Kidney (tissue), 14 donors: ENCODE data around the gene CASQ2. TPM values are rescaled to one million over a fixed set of nuclear protein-coding genes. Genes with fewer than 3 reads are reported as not detected.
A peak's percentile ranks its signal among the peaks of the same experiment; 100 is the strongest.

Experiments used
- DNase-seq, 5 donors: peaks; one replicate each; pipeline ENCODE4 v3.0.0-alpha.2; 2013 to 2020
- FAIRE-seq: peaks from 2 replicates; lab custom pipeline; 2012; peaks lifted over from hg19 to GRCh38; lab: Jason Lieb, UNC
- H3K27ac ChIP-seq, 2 donors: one replicate each; pipeline ENCODE4 v1.7.0; 2013; ENCODE audit warnings: low read depth in 2 of 2, low read length in 2 of 2, inconsistent platforms in 1 of 2
- H3K27me3 ChIP-seq: one replicate; pipeline ENCODE4 v1.7.1; 2013; ENCODE audit warnings: low read length, inconsistent platforms; ENCODE audit not compliant: control insufficient read depth, insufficient read depth
- H3K36me3 ChIP-seq, 3 donors: one replicate each; pipeline versions ENCODE4 v1.7.0 to v1.7.1; 2013; ENCODE audit warnings: low read length in 3 of 3, control low read depth in 1 of 3, inconsistent platforms in 1 of 3; ENCODE audit not compliant: insufficient read depth in 3 of 3, control insufficient read depth in 2 of 3
- H3K4me1 ChIP-seq, 3 donors: one replicate each; pipeline versions ENCODE4 v1.7.0 to v1.7.1; 2013; ENCODE audit warnings: low read length in 3 of 3, inconsistent platforms in 1 of 3, low read depth in 1 of 3; ENCODE audit not compliant: control insufficient read depth in 2 of 3, insufficient read depth in 2 of 3
- H3K4me3 ChIP-seq, 3 donors: one replicate each; pipeline versions ENCODE4 v1.7.0 to v1.8.1; 2013; ENCODE audit warnings: low read length in 3 of 3, control low read depth in 1 of 3, inconsistent platforms in 1 of 3
- H3K9ac ChIP-seq, 3 donors: one replicate each; pipeline versions ENCODE4 v1.7.0 to v1.7.1; 2013; ENCODE audit warnings: low read length in 3 of 3, control low read depth in 1 of 3, inconsistent platforms in 1 of 3
- H3K9me3 ChIP-seq, 3 donors: one replicate each; pipeline versions ENCODE4 v1.7.0 to v1.7.1; 2013; ENCODE audit warnings: low read length in 3 of 3, control low read depth in 1 of 3, inconsistent platforms in 1 of 3; ENCODE audit not compliant: control insufficient read depth in 2 of 3, insufficient read depth in 1 of 3
- CTCF ChIP-seq: IDR thresholded peaks from 3 replicates; pipeline ENCODE4 v1.5.1; 2012; ENCODE audit warnings: mild to moderate bottlenecking, moderate library complexity, borderline replicate concordance; ENCODE audit not compliant: insufficient read depth; ENCODE audit errors: extremely low read depth
- intact Hi-C: fragments of 100-400 bp; cut with DNase I; formaldehyde crosslinking; loops from one replicate; pipeline ENCODE4 v1.11.1; 2022
- polyA plus RNA-seq: library from polyadenylated mRNA; stranded (reverse); fragments of 350-450 nt; fragmentation: Illumina TruSeq; extraction: RNeasy Lipid Tissue Mini Kit (QIAGEN cat#74804); gene quantifications from one replicate; pipeline ENCODE4 v1.2.3, GENCODE V29; 2014; ENCODE audit warnings: low read depth, low replicate concordance; ENCODE audit not compliant: insufficient read depth
- total RNA-seq: library from RNA; stranded (reverse); fragmentation: NEBNext Ultra II Directional; extraction: Animal tissue kit (Norgen Biotek cat#: 25700); gene quantifications from one replicate; pipeline ENCODE4 v1.2.1, GENCODE V29; 2021
- donor health status: control.
- donor health status: control.
- donor health status: control.
- donor health status: control.
- donor health status: control.
- donor health status: DM: yes; HTN: yes; CAD: no.
- donor health status: Normal renal cell carcinoma (clear cell type).

The CASQ2 gene
- total and polyA plus RNA-seq, 2 donors from 2014 or later = 2.3 to 2.6 TPM

GRCh38 chr1:115712911-115713609 lies 55.5 kb downstream of the CASQ2 start:
- H3K4me1 ChIP-seq = peaks cover 0 to 14% (median 13%) of the 10 kb centered on the region in 3 donors
- no peaks in the 10 kb centered on the region for H3K36me3 ChIP-seq
- no peak overlapping the region for H3K4me3 ChIP-seq
- H3K27ac ChIP-seq = no peak overlapping the region
- intact Hi-C loops = no loop called here
- H3K9me3 ChIP-seq = no peaks in the 10 kb centered on the region
- TF ChIP-seq CTCF = no peak
- no peak for DNase-seq
- no peaks in the 10 kb centered on the region for H3K27me3 ChIP-seq
- FAIRE-seq = no peak
- no peak overlapping the region for H3K9ac ChIP-seq

GRCh38 chr1:115710859-115711624 lies 57.5 kb downstream of the CASQ2 start:
- TF ChIP-seq CTCF = no peak
- Histone ChIP-seq H3K4me1 (peaks cover 0 to 14% (median 13%) of the 10 kb centered on the region in 3 donors), H3K36me3 (no peaks in the 10 kb centered on the region), H3K4me3 (no peak overlapping the region), H3K9ac (no peak overlapping the region), H3K27me3 (no peaks in the 10 kb centered on the region), H3K9me3 (no peaks in the 10 kb centered on the region), H3K27ac (no peak overlapping the region)
- DNase-seq (no peak), FAIRE-seq (no peak)
- intact Hi-C loops = no loop called here

- Histone ChIP-seq H3K9me3 (no peaks in the 10 kb centered on the region), H3K27ac (no peak overlapping the region), H3K4me3 (no peak overlapping the region), H3K36me3 (no peaks in the 10 kb centered on the region), H3K9ac (no peak overlapping the region), H3K4me1 (no peaks in the 10 kb centered on the region), H3K27me3 (no peaks in the 10 kb centered on the region)
- FAIRE-seq = no peak
- intact Hi-C loops = no loop called here
- TF ChIP-seq CTCF = peak; percentile 51
- DNase-seq = peak in 3 of 5 donors; percentile 38 to 71 (median 67)
Measured at GRCh38 chr1:115706587-115707425, 61.7 kb downstream of the CASQ2 start.
